OCI-M2 (cell line): ENCODE measurements around the gene ARHGEF1.
"Not testable (repeated sequence)": the region's sequence is repeated elsewhere in the genome, so short reads cannot be mapped to it uniquely, and the experiment has no call there.

Experiments used
- DNase-seq: peaks from one replicate; lab custom pipeline; 2025; ENCODE audit not compliant: unreplicated experiment; lab: John Stamatoyannopoulos, UW

The ARHGEF1 gene

GRCh38 chr19:41904118-41904870 is 21.3 kb downstream of the ARHGEF1 start:
- DNase-seq, result no peak

GRCh38 chr19:41905273-41906002 is 22.5 kb downstream of the ARHGEF1 start:
- no peak for DNase-seq

GRCh38 chr19:41906271-41906670 is 23.3 kb downstream of the ARHGEF1 start:
- DNase-seq, result no peak

GRCh38 chr19:41906916-41907680 is 24.1 kb downstream of the ARHGEF1 start:
- DNase-seq, result no peak

- DNase-seq, result no peak
Observed at GRCh38 chr19:41907994-41908615, 25.1 kb downstream of the ARHGEF1 start.

GRCh38 chr19:41908724-41909464 is 25.9 kb downstream of the ARHGEF1 start:
- DNase-seq, result no peak

- DNase-seq, result no peak
Observed at GRCh38 chr19:41909706-41910105, 26.7 kb downstream of the ARHGEF1 start.

- no peak for DNase-seq
Observed at GRCh38 chr19:41910240-41910991, 27.4 kb downstream of the ARHGEF1 start.

- DNase-seq, result no peak
Observed at GRCh38 chr19:41910992-41911888, 28.3 kb downstream of the ARHGEF1 start.

GRCh38 chr19:41911889-41912731 is 29.1 kb downstream of the ARHGEF1 start:
- no peak for DNase-seq

- DNase-seq, result no peak
Observed at GRCh38 chr19:41912899-41913537, 30.0 kb downstream of the ARHGEF1 start.

GRCh38 chr19:41913538-41914423 is 30.8 kb downstream of the ARHGEF1 start:
- DNase-seq, result no peak

GRCh38 chr19:41914424-41914834 is 31.4 kb downstream of the ARHGEF1 start:
- DNase-seq, result not testable (repeated sequence)

- no peak for DNase-seq
Observed at GRCh38 chr19:41915021-41915775, 32.2 kb downstream of the ARHGEF1 start.

- no peak for DNase-seq
Observed at GRCh38 chr19:41915776-41916414, 32.9 kb downstream of the ARHGEF1 start.
